Astrocyte (in vitro differentiated cells and primary cell): ENCODE results near the gene PPFIA1. TPM values are rescaled to one million over a fixed set of nuclear protein-coding genes. Genes with fewer than 3 reads are reported as not detected.

ENCODE experiments used
- DNase-seq: peaks from one replicate; pipeline ENCODE4 v3.0.0-alpha.2; 2010; ENCODE audit warnings: low read depth
- FAIRE-seq: peaks from 2 replicates; lab custom pipeline; 2011; peaks lifted over from hg19 to GRCh38; lab: Jason Lieb, UNC
- H2AFZ ChIP-seq: 2 replicates; pipeline ENCODE4 v1.6.0; 2012; ENCODE audit warnings: low read depth, low read length, inconsistent platforms
- H3K27ac ChIP-seq: 2 replicates; pipeline ENCODE4 v1.5.1; 2011; ENCODE audit warnings: low read depth, low read length, inconsistent platforms
- H3K27me3 ChIP-seq: 2 replicates; pipeline ENCODE4 v1.6.0; 2011; ENCODE audit warnings: low read length, inconsistent platforms; ENCODE audit not compliant: insufficient read depth
- H3K36me3 ChIP-seq: 2 replicates; pipeline ENCODE4 v1.5.1; 2011; ENCODE audit warnings: low read length, inconsistent platforms; ENCODE audit not compliant: insufficient read depth
- H3K4me1 ChIP-seq: 2 replicates; pipeline ENCODE4 v1.5.1; 2011; ENCODE audit warnings: low read length, inconsistent platforms; ENCODE audit not compliant: insufficient read depth
- H3K4me2 ChIP-seq: 2 replicates; pipeline ENCODE4 v1.6.0; 2012; ENCODE audit warnings: low read length, inconsistent platforms
- H3K4me3 ChIP-seq: 2 replicates; pipeline ENCODE4 v1.5.1; 2011; ENCODE audit warnings: low read depth, mild to moderate bottlenecking, low read length, inconsistent platforms; ENCODE audit not compliant: insufficient read depth
- H3K79me2 ChIP-seq: 2 replicates; pipeline ENCODE4 v1.6.0; 2012; ENCODE audit warnings: mild to moderate bottlenecking, low read length, inconsistent platforms; ENCODE audit not compliant: insufficient read depth
- H3K9ac ChIP-seq: 2 replicates; pipeline ENCODE4 v1.6.0; 2012; ENCODE audit warnings: mild to moderate bottlenecking, low read length, inconsistent platforms
- H3K9me3 ChIP-seq: 2 replicates; pipeline ENCODE4 v1.5.1; 2012; ENCODE audit warnings: low read depth, mild to moderate bottlenecking, low read length, inconsistent platforms; ENCODE audit not compliant: insufficient read depth
- H4K20me1 ChIP-seq: 2 replicates; pipeline ENCODE4 v1.6.0; 2012; ENCODE audit warnings: low read length, inconsistent platforms; ENCODE audit not compliant: insufficient read depth
- H3K27ac Mint-ChIP-seq: one replicate; pipeline ENCODE4 v1.8.0; 2021; ENCODE audit warnings: mild to moderate bottlenecking, mixed read lengths; ENCODE audit not compliant: unreplicated experiment
- H3K27me3 Mint-ChIP-seq: one replicate; pipeline ENCODE4 v1.8.0; 2021; ENCODE audit warnings: low read depth, mixed read lengths; ENCODE audit not compliant: unreplicated experiment
- H3K36me3 Mint-ChIP-seq: one replicate; pipeline ENCODE4 v1.8.0; 2021; ENCODE audit warnings: low read depth, mixed read lengths; ENCODE audit not compliant: unreplicated experiment
- H3K4me1 Mint-ChIP-seq: one replicate; pipeline ENCODE4 v1.8.0; 2021; ENCODE audit warnings: low read depth, mixed read lengths; ENCODE audit not compliant: unreplicated experiment
- H3K4me3 Mint-ChIP-seq: one replicate; pipeline ENCODE4 v1.8.0; 2021; ENCODE audit warnings: mild to moderate bottlenecking, moderate library complexity, mixed read lengths; ENCODE audit not compliant: unreplicated experiment
- H3K9me3 Mint-ChIP-seq: one replicate; pipeline ENCODE4 v1.8.0; 2021; ENCODE audit warnings: mild to moderate bottlenecking, mixed read lengths; ENCODE audit not compliant: unreplicated experiment
- CTCF ChIP-seq: IDR thresholded peaks from 2 replicates; pipeline ENCODE4 v1.5.1; 2011; ENCODE audit warnings: low read depth, mild to moderate bottlenecking, inconsistent platforms, low read length, moderate library complexity; ENCODE audit not compliant: insufficient read depth
- EZH2 ChIP-seq: IDR thresholded peaks from 2 replicates; pipeline ENCODE4 v1.6.1; 2012; ENCODE audit warnings: mild to moderate bottlenecking, low read length, inconsistent platforms; ENCODE audit not compliant: insufficient read depth
- total RNA-seq: library from RNA; stranded (reverse); gene quantifications from 2 replicates; pipeline ENCODE4 v1.2.1, GENCODE V29; 2021

PPFIA1 gene
- total RNA-seq, 1 donor from 2014 or later: 54.7 TPM

DNA sequence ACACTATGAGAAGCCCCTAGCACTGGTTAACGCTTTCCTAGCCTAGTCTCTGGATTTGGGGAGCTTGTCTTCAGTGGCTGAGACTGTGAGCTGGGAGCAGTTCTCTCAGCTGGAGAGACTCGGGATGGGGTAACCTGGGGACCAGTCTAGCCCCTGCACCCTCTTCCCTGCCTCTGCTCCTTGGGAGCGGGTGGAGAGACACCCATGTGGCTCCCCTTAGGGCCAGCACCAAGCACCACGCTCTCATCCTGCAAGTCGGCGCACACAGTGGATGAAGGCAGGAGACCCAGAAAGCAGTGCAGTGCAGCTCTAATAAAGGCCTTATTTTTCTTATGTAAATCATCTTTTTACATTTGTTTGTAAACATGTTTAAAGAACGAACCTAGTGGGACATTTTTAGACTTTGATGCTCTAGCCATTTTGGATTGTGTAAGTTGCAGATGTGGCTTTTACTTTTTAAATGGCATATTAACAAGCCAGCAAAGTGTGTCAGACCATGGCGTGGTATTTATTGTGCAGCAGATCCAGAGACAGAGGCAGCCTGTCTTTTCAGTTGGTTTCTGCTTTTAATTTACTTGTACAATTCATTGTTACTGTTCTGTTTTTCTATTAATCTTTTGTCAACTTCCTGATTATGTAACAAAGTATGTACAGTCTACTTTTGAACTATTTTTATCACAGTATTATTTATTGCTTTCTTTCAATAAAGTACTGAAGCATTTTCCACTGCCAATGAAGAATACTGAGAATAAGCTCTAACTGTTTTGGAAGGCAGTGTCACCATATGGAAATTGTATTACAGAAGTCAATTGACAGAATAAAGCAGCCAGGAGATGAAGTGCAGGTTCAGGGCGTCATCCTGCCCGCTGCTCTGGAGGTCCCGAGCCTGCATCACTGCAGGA lies 113.4 kb downstream of the PPFIA1 start:
- H3K4me1 ChIP-seq: peaks cover 14% of the 10 kb centered on the region
- H3K4me1 Mint-ChIP-seq: peaks cover 14% of the 10 kb centered on the region
- no peak overlapping the region for H3K27ac Mint-ChIP-seq
- H3K4me3 ChIP-seq: no peak overlapping the region
- no peak overlapping the region for H3K4me3 Mint-ChIP-seq
- H3K9ac ChIP-seq: no peak overlapping the region
- H3K9me3 ChIP-seq: no peaks in the 10 kb centered on the region
- H3K4me2 ChIP-seq: no peak overlapping the region
- peaks cover 14% of the 10 kb centered on the region for H3K36me3 Mint-ChIP-seq
- H3K79me2 ChIP-seq: peaks cover 3% of the 10 kb centered on the region
- DNase-seq (no peak), FAIRE-seq (no peak)
- peaks cover 13% of the 10 kb centered on the region for H4K20me1 ChIP-seq
- no peaks in the 10 kb centered on the region for H3K27me3 Mint-ChIP-seq
- no peak overlapping the region for H2AFZ ChIP-seq
- no peaks in the 10 kb centered on the region for H3K9me3 Mint-ChIP-seq
- peaks cover 15% of the 10 kb centered on the region for H3K36me3 ChIP-seq
- no peaks in the 10 kb centered on the region for H3K27me3 ChIP-seq
- no peak overlapping the region for H3K27ac ChIP-seq
- no peak for TF ChIP-seq CTCF

DNA sequence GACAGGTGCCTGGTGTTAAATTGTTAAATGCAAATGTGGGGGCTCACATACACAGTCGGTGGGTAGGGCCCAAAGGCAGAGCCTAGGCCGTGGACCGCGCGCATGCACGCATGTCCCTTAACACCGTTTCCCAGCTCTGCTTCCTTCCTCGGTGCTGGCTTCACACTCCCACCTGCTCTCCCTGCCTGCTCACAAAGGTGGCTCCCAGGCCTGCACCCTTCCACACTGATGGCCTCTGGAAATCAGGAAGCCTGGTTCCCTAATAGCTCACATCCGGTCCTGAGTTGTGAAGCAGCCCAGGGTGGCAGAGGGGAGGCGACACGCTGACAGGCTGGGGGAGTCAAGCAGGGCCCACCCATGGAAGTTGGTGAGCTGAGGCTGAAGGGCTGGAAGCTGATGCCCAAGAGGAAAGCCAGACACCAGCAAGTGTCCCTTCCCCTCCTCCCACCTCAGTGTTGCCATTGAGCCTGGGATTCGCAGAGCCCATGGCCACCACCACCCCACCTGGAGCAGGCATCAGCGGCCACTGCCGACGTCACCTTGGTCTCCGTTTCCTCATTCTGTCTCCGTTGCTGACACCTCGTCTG lies 114.2 kb downstream of the PPFIA1 start:
- Histone ChIP-seq H2AFZ (no peak overlapping the region), H3K4me1 (peaks cover 14% of the 10 kb centered on the region), H3K79me2 (peaks cover 5% of the 10 kb centered on the region), H4K20me1 (peaks cover 17% of the 10 kb centered on the region), H3K27me3 (no peaks in the 10 kb centered on the region), H3K9ac (no peak overlapping the region), H3K4me2 (no peak overlapping the region), H3K4me3 (no peak overlapping the region), H3K9me3 (no peaks in the 10 kb centered on the region), H3K36me3 (peaks cover 11% of the 10 kb centered on the region), H3K27ac (no peak overlapping the region)
- DNase-seq (no peak), FAIRE-seq (no peak)
- TF ChIP-seq CTCF (no peak), EZH2 (no peak)
- Mint-ChIP-seq H3K27ac (no peak overlapping the region), H3K27me3 (no peaks in the 10 kb centered on the region), H3K9me3 (no peaks in the 10 kb centered on the region), H3K36me3 (peaks cover 14% of the 10 kb centered on the region), H3K4me3 (no peak overlapping the region), H3K4me1 (peaks cover 18% of the 10 kb centered on the region)

GRCh38 chr11:70387564-70387963 lies 117.1 kb downstream of the PPFIA1 start:
- Mint-ChIP-seq H3K4me1 (peaks cover 15% of the 10 kb centered on the region), H3K27me3 (no peaks in the 10 kb centered on the region), H3K27ac (no peak overlapping the region), H3K36me3 (peaks cover 10% of the 10 kb centered on the region), H3K9me3 (no peaks in the 10 kb centered on the region), H3K4me3 (no peak overlapping the region)
- TF ChIP-seq CTCF (no peak), EZH2 (no peak)
- Histone ChIP-seq H3K27ac (no peak overlapping the region), H3K9ac (no peak overlapping the region), H3K79me2 (peaks cover 7% of the 10 kb centered on the region), H3K4me1 (peaks cover 3% of the 10 kb centered on the region), H3K27me3 (no peaks in the 10 kb centered on the region), H3K9me3 (no peaks in the 10 kb centered on the region), H4K20me1 (peaks cover 24% of the 10 kb centered on the region), H3K36me3 (peaks cover 6% of the 10 kb centered on the region), H3K4me3 (no peak overlapping the region), H2AFZ (no peak overlapping the region), H3K4me2 (no peak overlapping the region)
- FAIRE-seq (no peak), DNase-seq (no peak)
